GM18519 (cell line): ENCODE data around the gene ARID5A.
"Not testable (repeated sequence)": the region's sequence is repeated elsewhere in the genome, so short reads cannot be mapped to it uniquely, and the experiment has no call there.

ENCODE experiments used
- ATAC-seq: cut with Tn5 transposase; IDR thresholded peaks from one replicate; pipeline ENCODE4 v1.9.1; 2021; ENCODE audit warnings: mild to moderate bottlenecking, moderate library complexity; ENCODE audit not compliant: unreplicated experiment, low FRiP score

The ARID5A gene

DNA sequence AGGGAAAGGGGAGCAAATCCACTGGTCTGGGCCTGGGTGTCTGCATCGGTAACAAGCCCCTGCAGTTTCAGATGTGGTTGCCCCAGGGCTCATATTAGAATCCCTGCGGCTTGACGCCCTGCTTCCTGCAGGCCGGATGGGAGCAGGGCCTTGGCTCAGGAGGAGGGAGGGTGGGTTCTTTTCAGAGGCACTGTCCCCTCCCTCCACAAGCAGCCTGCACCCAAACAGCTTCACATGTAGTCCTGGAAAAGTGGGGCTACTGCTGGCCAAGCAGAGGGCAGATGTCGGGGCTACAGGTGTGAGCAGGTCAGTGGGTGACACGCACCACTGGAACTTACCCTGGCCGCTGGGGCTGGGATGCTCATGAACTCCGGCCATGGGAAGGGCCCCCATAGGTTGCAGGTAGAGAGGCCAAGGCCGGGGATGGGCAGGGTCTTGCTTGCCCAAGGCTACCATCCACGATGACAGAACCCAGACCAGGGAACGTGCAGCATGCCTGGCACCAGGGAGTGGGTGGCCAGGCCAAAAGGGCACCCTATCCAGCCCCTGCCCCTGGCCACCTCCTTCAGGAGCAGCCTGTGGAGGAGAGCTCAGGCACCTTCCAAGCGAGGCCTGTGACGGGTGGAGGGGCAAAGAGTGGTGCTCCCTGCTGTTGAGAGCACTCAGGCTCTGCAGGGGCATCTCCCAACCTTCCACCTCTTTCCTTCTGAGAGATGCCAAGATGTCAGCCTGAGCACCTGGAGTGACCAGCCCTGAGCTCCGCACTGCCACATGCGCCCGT, 16.8 kb downstream of the ARID5A start:
- no peak for ATAC-seq

- not testable (repeated sequence) for ATAC-seq
These were observed 17.4 kb downstream of the ARID5A start for GRCh38 chr2:96553957-96554292.

DNA sequence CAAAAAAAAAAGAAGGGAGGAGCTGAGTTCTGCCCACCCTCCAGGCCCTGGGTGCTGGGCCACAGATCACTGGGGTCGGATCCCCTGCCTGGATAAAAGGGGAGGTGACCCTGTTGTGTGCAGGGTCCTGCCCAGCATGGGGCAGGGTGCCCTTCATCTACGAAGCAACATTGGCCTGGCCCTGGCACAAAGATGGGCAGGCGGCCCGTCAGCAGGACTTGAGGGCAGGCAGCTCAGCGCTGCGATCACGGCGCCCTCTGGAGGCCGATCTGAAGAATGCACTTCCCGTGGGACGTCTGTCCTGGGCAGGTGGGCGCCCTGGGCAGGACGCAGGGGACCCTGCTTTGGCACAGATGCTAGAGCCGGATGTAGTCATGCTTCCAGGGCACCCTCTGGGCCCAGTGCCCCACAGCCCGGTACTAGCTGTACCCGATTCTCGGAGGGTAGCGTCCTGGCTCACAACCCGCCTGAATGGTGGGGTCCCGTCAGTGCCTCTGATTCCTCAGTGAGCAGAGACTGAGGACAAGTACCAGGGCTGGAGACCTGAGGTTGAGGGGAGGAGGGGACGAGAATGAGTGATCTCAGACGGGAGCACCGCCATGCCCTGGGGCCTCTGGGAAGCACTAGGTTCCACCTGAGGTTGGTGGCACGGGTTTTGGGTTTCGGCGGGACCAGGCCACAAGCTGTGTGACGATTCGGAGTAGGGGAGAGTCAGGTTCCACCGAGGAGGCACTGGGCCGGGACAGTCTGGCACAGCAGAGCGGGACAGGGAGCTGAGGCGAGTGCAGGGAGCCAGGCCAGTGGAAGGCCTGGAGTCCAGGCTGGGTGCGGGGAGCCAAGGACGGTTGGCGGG, 18.0 kb downstream of the ARID5A start:
- ATAC-seq = no peak

GRCh38 chr2:96555146-96555610, 18.6 kb downstream of the ARID5A start:
- no peak for ATAC-seq

GRCh38 chr2:96556441-96557330, 20.1 kb downstream of the ARID5A start:
- ATAC-seq = no peak

DNA sequence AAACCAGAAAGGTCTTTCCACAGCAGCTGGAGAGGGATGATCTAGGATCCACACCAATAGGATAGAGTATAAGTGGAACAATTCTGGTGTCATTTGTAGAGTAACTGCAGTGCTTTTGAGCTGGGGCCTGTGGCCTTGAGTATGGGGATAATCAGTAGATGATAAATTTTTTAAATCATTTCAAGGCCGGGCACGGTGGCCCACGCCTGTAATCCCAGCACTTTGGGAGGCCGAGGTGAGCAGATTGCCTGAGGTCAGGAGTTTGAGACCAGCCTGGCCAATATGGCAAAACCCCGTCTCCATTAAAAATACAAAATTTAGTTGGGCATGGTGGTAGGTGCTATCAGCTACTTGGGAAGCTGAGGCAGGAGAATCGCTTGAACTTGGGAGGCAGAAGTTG, 20.9 kb downstream of the ARID5A start:
- ATAC-seq = not testable (repeated sequence)

- no peak for ATAC-seq
These were observed 21.5 kb downstream of the ARID5A start for GRCh38 chr2:96558061-96558460.

DNA sequence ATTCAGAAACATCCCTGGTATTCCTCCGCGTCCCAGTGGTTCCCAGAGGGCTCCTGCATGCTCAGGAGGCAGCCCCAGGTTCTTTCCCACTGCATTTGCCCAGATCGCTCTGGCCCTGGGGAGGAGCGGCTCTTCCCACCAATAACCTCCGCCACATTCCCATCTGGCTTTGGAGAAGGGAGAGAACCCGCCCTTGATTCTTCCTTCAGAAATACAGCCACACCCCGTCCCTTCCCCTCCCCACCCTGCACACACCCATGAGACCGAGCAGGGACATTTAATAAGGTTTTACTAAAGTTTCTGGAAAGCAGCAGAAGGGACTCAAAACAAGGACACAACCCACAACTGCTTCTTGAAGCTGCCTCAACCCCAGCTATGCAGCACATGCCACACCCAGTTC, 21.9 kb downstream of the ARID5A start:
- ATAC-seq = no peak

- ATAC-seq = no peak
These were observed 27.5 kb downstream of the ARID5A start for GRCh38 chr2:96564026-96564425.

GRCh38 chr2:96564563-96564962, 28.0 kb downstream of the ARID5A start:
- ATAC-seq = no peak

DNA sequence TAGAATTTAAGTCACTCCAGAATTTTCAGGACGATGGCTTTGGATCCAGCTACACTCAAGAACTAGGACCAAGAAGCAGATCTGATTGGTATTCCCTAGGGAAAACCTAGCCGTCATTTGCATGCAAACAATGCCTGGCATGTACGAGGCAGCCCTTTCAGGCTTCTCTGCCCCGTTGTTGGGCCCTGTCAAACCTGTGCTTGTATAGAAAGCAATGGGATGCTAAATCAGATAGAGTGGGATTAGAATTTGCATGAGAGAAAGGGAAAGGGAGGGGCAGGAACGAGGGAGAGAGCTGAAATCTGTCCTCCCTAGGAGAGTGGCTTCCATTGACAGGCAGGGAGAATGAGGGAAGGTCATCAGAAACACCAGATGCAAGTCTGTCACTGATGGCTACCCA, 28.6 kb downstream of the ARID5A start:
- no peak for ATAC-seq

- no peak for ATAC-seq
These were observed 31.5 kb downstream of the ARID5A start for GRCh38 chr2:96568094-96568493.

GRCh38 chr2:96574364-96574763, 37.8 kb downstream of the ARID5A start:
- no peak for ATAC-seq

DNA sequence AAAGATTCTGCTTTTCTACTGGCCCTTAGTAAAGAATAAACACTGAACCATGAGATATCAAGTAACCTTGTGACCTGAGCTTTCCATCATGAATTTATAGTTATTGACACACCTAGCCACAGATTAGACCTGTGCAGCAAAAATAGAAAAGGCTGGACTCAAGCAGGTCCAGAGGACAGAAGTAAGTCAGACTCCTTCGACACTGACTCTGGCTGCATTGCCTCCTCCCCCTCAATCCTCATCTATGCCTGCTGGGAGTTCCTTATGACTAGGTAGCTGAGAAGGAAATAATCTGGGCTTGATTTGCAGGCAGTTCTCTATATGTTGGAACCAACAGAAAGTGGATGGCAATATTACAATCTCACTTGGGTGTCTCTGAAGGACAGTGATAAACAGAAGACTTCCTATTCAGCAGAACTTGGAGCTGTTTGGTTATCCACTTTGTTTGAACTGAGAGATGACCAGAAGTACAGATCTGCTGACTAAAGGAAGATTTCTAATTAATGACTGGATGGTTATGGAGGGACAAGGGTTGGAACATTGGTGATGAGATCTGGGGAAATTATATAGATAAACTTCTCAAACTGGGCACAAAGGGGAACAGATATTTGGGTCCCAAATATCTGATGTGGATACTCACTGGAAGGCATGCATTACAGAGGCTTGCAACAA, 39.4 kb downstream of the ARID5A start:
- no peak for ATAC-seq

DNA sequence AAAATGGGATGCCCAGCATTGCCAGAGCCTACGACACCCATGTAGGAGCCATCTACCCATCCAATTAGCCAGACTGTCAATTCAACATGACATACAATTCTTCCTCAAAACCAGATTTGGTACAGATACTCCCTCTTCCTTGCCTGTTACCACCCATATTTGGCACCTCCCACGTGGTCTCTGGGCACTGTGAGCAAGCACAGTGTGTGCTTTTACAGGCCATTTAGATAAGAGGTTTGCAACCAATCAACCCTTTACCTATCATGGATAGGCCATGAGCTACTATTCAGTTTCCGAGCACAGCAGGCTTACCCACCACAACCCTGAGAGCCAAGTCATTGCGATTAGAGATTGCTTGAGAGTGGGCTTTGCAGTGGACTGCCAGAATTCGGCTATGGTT, 40.9 kb downstream of the ARID5A start:
- ATAC-seq = no peak

DNA sequence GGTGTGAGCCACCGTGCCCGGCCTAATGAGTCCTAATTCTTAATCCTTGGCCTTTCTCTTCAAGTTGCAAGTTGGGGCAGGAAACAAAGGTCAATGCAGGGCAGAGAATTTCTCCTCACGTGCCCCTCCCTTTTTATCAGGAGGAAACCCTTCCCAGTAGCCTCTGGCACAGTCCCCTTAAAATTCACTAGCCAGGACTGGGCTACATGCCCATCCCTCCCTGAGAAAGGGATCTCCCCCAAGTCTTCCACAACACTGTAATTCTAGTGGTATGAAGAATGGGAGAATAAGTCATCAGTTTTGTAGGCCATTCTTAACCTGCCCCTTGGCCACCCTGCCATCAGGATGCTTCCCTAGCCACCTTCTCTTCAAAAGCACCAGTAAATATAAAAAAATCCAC, 42.2 kb downstream of the ARID5A start:
- no peak for ATAC-seq

GRCh38 chr2:96579422-96579821, 42.9 kb downstream of the ARID5A start:
- no peak for ATAC-seq

DNA sequence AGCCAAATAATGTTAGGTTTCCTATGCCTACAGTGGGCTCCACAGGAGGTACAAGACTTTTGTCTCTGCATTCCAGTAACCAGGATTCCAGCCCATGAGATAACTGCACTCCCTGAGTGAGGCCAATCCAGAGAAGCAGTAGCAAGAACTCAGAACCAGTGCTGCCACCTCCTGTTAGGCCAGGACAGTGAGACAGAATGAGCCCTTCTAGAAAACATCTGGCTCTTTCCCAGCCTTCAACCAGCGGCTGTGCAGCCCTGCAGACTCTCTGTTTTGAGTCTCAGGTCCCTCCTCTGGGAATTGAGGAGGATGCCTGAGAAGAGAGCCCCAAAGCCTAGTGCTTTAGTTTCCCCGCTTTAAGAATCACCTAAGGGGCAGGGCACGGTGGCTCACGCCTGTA, 44.2 kb downstream of the ARID5A start:
- no peak for ATAC-seq

DNA sequence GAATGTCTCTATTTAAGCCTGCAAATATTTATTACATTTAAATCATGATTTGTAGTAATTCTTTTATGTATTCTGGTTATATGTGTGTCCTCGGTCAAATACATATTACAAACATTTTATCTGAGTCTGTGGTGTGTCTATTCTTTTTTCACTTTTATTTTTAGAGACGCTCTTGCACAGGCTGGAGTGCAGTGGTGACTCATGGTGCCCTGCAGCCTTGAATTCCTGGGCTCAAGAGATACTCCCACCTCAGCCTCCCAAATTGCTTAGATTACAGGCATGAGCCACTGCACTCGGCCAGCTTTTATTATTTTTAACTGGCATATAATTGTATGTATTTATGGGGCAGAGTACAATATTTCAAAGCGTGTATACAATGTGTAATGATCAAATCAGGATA, 47.5 kb downstream of the ARID5A start:
- no peak for ATAC-seq

DNA sequence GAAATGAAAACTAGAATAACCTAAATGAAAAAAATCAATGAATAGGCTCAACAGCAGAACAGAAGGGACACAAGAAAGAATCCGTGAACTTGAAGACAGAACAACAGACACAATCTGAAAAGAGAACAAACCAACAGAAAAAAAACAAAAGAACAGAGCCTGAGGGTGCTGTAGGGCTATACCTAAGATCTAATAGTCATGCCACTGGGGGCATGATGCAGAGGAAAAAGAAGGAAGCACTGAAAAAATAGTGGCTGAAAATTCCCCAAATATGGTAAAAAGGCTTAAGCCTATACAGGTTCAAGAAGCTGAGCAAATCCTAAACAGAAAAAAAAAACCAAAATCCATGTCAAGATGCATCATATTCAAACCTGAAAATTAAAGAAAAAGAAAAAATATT, 51.3 kb downstream of the ARID5A start:
- ATAC-seq = no peak
